Transverse colon (tissue), 4 donors: ENCODE results near the gene BHLHE23. TPM values are rescaled to one million over a fixed set of nuclear protein-coding genes. Genes with fewer than 3 reads are reported as not detected.

Experiments used
- DNase-seq: peaks from one replicate; pipeline ENCODE4 v3.0.0-alpha.2; 2019
- H3K27ac ChIP-seq, 4 donors: fragments of 200-600 bp; sonication (generic); 2 replicates each; pipeline ENCODE4 v1.5.1; 2016 to 2018; ENCODE audit warnings: inconsistent platforms in 4 of 4
- H3K27me3 ChIP-seq: fragments of 200-600 bp; sonication (generic); 2 replicates; pipeline ENCODE4 v1.5.1; 2017; ENCODE audit warnings: inconsistent platforms
- H3K36me3 ChIP-seq, 4 donors: fragments of 200-600 bp; sonication (generic); 2 replicates each; pipeline ENCODE4 v1.5.1; 2017 to 2019; ENCODE audit warnings: inconsistent platforms in 4 of 4
- H3K4me1 ChIP-seq, 4 donors: fragments of 200-600 bp; sonication (generic); 2 replicates each; pipeline ENCODE4 v1.5.1; 2017 to 2020; ENCODE audit warnings: inconsistent platforms in 4 of 4
- H3K4me3 ChIP-seq, 4 donors: fragments of 200-600 bp; sonication (generic); 1 replicate in 1 of 4; 2 replicates in 3 of 4; pipeline versions ENCODE4 v1.5.1 to v1.6.1; 2017 to 2019; ENCODE audit warnings: inconsistent platforms in 4 of 4
- H3K9me3 ChIP-seq, 2 donors: fragments of 200-600 bp; sonication (generic); 2 replicates each; pipeline ENCODE4 v1.5.1; 2017 to 2019; ENCODE audit warnings: inconsistent platforms in 2 of 2
- CTCF ChIP-seq, 5 experiments: fragments of 200-600 bp in 3 of 5; fragments of 450-650 bp in 2 of 5; sonication (generic) in 3 of 5; IDR thresholded peaks; 1 replicate in 2 of 5; 2 replicates in 3 of 5; pipeline ENCODE4 v1.5.1; 2016 to 2017; ENCODE audit warnings: antibody characterized with exemption in 5 of 5, inconsistent platforms in 3 of 5, mild to moderate bottlenecking in 2 of 5, moderate library complexity in 1 of 5
- EP300 ChIP-seq: sonication (generic); formaldehyde crosslinking; IDR thresholded peaks from one replicate; pipeline ENCODE4 v1.6.1; 2017; ENCODE audit warnings: antibody characterized with exemption, low read depth
- POLR2A ChIP-seq: fragments of 450-650 bp; IDR thresholded peaks from one replicate; pipeline ENCODE4 v1.6.1; 2016; ENCODE audit warnings: antibody characterized with exemption, mild to moderate bottlenecking, moderate library complexity
- POLR2AphosphoS5 ChIP-seq, 3 donors: sonication (generic); formaldehyde crosslinking; IDR thresholded peaks; one replicate each; pipeline ENCODE4 v1.6.1; 2016; ENCODE audit warnings: antibody characterized with exemption in 3 of 3
- WGBS, 2 donors: methylation state at CpG; one replicate each; pipeline ENCODE4 v1.1.5; 2018; ENCODE audit warnings: low coverage in 1 of 2; 5-methylcytosine and 5-hydroxymethylcytosine counted together
- in situ Hi-C, 4 donors: fragments of 200-750 bp; cut with MboI; loops; one replicate each; pipeline versions ENCODE4 v1.15.0 to v1.15.1; 2017; ENCODE audit warnings: low sequenced_read_pairs in 3 of 4, low pct_ligation_motif_present in 1 of 4, low pct_unique_long_range_greater_than_20kb in 1 of 4
- intact Hi-C: fragments of 100-400 bp; cut with DNase I; formaldehyde crosslinking; loops from one replicate; pipeline ENCODE4 v1.15.1; 2023; ENCODE audit warnings: low total_unique reads
- total RNA-seq, 4 donors: library from RNA; depleted of rRNA; stranded (reverse); fragments of >200 nt; gene quantifications; one replicate each; pipeline ENCODE4 v1.1.0, GENCODE V29; 2016

BHLHE23 gene
- total RNA-seq, 4 donors from 2014 or later: not detected

DNA sequence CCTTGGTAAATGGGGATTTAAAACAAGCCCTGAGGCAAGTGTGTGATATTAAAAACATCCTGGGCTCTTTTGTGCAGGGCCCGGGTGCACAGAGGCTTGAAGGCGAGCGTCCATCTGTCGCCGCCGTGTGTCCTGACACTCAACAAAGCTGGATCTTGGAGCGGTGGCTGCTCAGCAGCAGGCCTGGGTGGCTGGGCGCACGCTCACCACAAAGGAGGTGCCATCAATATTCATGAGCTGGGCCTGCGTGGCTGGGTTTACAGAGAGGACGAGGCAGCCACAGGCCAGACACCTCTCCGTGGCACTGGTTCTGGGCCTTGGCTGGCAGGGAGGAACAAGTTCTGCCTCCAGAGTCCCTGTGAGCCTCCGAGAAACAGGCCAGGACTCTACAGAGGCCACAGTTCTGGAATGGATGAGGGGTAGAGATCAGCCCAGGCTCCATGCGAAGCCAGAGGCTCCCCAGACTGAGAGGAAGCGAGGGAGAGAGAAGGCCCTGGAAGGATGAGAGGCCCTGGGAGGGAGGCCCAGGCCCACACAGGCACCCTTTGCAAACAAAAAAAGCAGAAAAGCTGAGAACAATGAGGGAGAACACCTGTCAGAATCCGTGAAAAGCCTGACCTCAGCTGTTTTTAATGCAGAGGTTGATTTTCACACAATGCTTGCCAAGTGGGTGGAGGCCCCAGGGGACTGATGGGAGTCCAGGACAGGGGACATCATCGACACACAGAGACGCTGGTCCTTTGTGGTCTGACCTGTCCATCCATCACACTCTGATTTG, 21.9 kb downstream of the BHLHE23 start:
- Histone ChIP-seq H3K9me3 (no peaks in the 10 kb centered on the region), H3K4me3 (no peak overlapping the region), H3K27ac (no peak overlapping the region), H3K27me3 (peaks cover 73% of the 10 kb centered on the region), H3K36me3 (no peaks in the 10 kb centered on the region), H3K4me1 (peaks cover 0 to 3% (median 0%) of the 10 kb centered on the region in 4 donors)
- no peak for DNase-seq
- in situ Hi-C loops: no loop called here
- TF ChIP-seq POLR2AphosphoS5 (IDR thresholded peaks at IDR 0.05) (no peak), POLR2A (no peak), CTCF (IDR thresholded peaks at IDR 0.05) (no peak), EP300 (no peak)
- intact Hi-C loops: no loop called here
- 67 to 79% methylated on average over 4 to 18 of the region's 18 CpGs for WGBS, 2 donors

GRCh38 chr20:62983210-62983609, 23.6 kb downstream of the BHLHE23 start:
- Histone ChIP-seq H3K36me3 (no peaks in the 10 kb centered on the region), H3K27ac (no peak overlapping the region), H3K9me3 (no peaks in the 10 kb centered on the region), H3K4me3 (no peak overlapping the region), H3K27me3 (peaks cover 79% of the 10 kb centered on the region), H3K4me1 (peaks cover 0 to 3% (median 0%) of the 10 kb centered on the region in 4 donors)
- intact Hi-C loops: no loop called here
- 70 to 73% methylated on average over 2 to 6 of the region's 6 CpGs for WGBS, 2 donors
- TF ChIP-seq POLR2A: no peak
- TF ChIP-seq CTCF (IDR thresholded peaks at IDR 0.05): no peak
- TF ChIP-seq POLR2AphosphoS5 (IDR thresholded peaks at IDR 0.05): no peak
- no peak for TF ChIP-seq EP300
- in situ Hi-C loops: no loop called here
- no peak for DNase-seq

GRCh38 chr20:62982124-62983075, 24.4 kb downstream of the BHLHE23 start:
- TF ChIP-seq CTCF (IDR thresholded peaks at IDR 0.05) (no peak), POLR2A (no peak), EP300 (no peak), POLR2AphosphoS5 (IDR thresholded peaks at IDR 0.05) (no peak)
- Histone ChIP-seq H3K36me3 (no peaks in the 10 kb centered on the region), H3K27ac (no peak overlapping the region), H3K9me3 (no peaks in the 10 kb centered on the region), H3K4me1 (peaks cover 0 to 3% (median 0%) of the 10 kb centered on the region in 4 donors), H3K4me3 (no peak overlapping the region), H3K27me3 (peaks cover 85% of the 10 kb centered on the region)
- in situ Hi-C loops: no loop called here
- DNase-seq: no peak
- WGBS, 2 donors: 65 to 70% methylated on average over 2 to 19 of the region's 21 CpGs
- intact Hi-C loops: no loop called here

DNA sequence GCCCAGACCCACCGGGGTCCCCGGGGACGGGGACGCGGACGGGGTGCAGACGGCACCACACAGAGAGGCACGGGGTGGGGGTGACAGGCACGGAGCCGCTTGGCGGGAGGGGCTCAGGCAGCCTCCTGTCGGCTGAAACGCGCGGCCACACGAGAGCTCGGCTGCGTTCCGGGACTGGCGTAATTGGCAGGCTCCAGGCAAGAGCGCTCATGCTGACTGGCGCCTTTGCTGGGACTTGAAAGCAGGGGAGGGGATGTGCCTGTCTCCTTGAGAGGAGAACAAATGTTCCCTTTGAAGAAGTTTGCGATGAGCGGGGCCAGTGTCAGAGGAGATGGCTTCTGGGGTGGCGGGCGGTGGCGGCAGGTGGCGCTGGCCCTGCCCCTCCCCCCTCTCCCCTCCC, 25.8 kb downstream of the BHLHE23 start:
- no peak overlapping the region for H3K4me3 ChIP-seq
- peaks cover 0 to 3% (median 0%) of the 10 kb centered on the region in 4 donors for H3K4me1 ChIP-seq
- no peaks in the 10 kb centered on the region for H3K36me3 ChIP-seq
- intact Hi-C loops: no loop called here
- TF ChIP-seq POLR2A (no peak), EP300 (no peak), CTCF (IDR thresholded peaks at IDR 0.05) (no peak), POLR2AphosphoS5 (IDR thresholded peaks at IDR 0.05) (no peak)
- 30 to 32% methylated on average over 12 to 27 of the region's 28 CpGs for WGBS, 2 donors
- H3K9me3 ChIP-seq: no peaks in the 10 kb centered on the region
- in situ Hi-C loops: no loop called here
- no peak overlapping the region for H3K27ac ChIP-seq
- H3K27me3 ChIP-seq: peaks cover 92% of the 10 kb centered on the region
- DNase-seq: no peak
